GM19193 (cell line): ENCODE results near the gene EXOC8.
A peak's percentile ranks its signal among the peaks of the same experiment; 100 is the strongest.

ENCODE experiments used
- POLR2A ChIP-seq: IDR thresholded peaks from 4 replicates; pipeline ENCODE4 v1.6.1; 2011; ENCODE audit not compliant: insufficient read depth, insufficient read length; ENCODE audit errors: extremely low read depth

Gene EXOC8, protein sequence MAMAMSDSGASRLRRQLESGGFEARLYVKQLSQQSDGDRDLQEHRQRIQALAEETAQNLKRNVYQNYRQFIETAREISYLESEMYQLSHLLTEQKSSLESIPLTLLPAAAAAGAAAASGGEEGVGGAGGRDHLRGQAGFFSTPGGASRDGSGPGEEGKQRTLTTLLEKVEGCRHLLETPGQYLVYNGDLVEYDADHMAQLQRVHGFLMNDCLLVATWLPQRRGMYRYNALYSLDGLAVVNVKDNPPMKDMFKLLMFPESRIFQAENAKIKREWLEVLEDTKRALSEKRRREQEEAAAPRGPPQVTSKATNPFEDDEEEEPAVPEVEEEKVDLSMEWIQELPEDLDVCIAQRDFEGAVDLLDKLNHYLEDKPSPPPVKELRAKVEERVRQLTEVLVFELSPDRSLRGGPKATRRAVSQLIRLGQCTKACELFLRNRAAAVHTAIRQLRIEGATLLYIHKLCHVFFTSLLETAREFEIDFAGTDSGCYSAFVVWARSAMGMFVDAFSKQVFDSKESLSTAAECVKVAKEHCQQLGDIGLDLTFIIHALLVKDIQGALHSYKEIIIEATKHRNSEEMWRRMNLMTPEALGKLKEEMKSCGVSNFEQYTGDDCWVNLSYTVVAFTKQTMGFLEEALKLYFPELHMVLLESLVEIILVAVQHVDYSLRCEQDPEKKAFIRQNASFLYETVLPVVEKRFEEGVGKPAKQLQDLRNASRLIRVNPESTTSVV

GRCh38 chr1:231337472-231338269 lies at the start of gene EXOC8:
Gene EXOC8 (minus strand): TSS chr1:231337852. CDS start chr1:231337745, 107 bp downstream.
- TF ChIP-seq POLR2A = peak; percentile 85

- TF ChIP-seq POLR2A = no peak
Measured at GRCh38 chr1:231386466-231386865, 48.8 kb upstream of the EXOC8 start.

DNA sequence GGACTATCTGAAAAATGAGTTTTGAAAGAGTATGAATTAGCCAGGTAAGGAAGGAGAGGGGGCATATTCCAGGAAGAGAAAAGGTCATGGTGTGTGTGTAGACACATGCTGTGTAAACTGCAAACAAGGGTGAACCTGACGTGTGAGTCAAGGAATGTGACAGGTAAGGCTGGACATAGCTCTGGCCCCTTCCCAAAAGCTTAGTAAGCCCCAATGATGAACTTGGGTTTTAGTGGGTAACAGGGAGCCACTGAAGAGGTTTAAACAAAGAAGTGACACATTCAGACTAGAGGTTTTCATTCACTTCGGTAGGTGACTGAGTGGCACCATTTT lies 47.7 kb upstream of the EXOC8 start:
- TF ChIP-seq POLR2A = no peak

GRCh38 chr1:231384696-231385415 lies 47.2 kb upstream of the EXOC8 start:
- TF ChIP-seq POLR2A = no peak

DNA sequence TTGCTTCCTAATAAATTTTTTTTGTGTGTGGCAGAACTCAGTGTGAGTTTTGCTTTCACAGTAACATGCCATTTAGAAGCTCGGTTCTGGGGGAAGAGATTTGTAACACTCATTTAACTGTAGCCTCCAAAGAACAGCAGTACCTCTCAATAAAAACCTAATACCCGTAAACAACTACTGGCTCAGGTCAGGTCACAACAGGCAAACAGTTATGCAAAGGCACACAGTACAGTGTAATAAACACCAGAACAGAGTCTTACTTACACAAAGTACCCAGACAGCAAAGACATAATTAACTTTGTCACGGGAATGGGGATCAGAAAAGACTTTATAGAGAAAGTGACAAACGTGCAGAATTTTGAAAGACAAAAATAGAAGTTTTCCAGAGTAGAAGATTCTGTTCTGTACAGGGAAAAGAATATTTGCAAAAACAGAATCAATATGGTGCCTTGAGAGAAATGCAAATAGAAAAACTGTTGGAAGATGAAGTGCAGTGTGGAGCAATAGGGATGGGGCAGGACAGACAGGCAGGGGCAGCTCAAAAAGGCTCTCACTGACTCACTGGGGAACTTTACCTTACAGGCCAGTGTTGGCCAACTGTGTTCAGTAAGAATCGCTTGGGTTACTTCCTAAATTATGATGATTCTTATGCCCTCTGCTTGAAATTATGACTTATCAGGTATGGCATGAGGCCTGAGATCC lies 45.7 kb upstream of the EXOC8 start:
- TF ChIP-seq POLR2A = no peak

GRCh38 chr1:231382426-231382825 lies 44.8 kb upstream of the EXOC8 start:
- TF ChIP-seq POLR2A = no peak

- no peak for TF ChIP-seq POLR2A
Measured at GRCh38 chr1:231381729-231382128, 44.1 kb upstream of the EXOC8 start.

DNA sequence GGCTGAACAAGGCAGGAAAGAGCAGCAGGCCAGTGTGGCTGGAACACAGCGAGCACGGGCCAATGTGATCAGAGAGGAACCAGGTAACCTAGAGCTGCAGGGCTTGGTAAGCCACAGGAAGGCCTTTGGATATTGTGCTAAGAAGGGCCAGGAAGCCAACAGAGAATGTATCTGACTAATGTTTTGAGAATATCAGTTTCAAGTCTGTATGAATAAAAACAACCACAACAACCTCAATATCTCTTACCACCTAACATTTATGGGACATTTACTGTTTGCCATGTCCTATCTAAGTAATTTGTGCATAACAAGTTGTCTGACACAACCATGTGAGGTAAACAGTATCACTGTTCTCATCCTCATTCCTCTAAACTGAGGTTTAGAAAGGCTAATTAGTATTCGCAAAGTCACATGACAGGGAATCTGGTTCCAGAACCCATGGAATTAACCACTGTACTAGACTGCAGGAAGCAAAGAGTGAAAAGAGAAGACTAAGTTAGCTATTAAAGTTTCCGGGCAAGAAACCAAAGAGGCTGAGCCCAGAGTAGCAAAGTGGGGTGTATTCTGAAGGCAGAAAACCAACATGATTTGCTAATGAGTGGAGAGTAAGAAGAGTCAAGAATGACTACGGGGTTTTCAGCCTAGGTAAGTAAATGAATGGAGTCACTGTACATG lies 39.4 kb upstream of the EXOC8 start:
- TF ChIP-seq POLR2A = no peak

GRCh38 chr1:231376101-231376500 lies 38.4 kb upstream of the EXOC8 start:
- TF ChIP-seq POLR2A = no peak

DNA sequence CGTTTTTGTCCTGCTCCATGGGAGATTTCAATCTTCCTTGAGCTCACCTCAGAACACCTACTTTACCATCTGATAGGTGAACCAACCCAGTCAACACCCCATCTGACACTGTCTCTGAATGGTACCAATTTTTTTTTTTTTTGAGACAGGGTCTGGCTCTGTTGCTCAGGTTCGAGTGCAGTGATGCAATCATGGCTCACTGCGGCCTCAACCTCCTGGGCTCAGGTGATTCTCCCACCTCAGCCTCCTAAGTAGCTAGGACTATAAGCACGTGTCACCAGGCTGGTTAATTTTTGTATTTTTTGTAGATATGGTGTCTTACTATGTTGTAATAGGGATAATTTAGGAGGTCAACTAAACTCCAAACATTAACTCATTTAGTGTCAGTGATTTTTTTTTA lies 36.7 kb upstream of the EXOC8 start:
- TF ChIP-seq POLR2A = no peak

GRCh38 chr1:231372501-231372900 lies 34.8 kb upstream of the EXOC8 start:
- TF ChIP-seq POLR2A = no peak

DNA sequence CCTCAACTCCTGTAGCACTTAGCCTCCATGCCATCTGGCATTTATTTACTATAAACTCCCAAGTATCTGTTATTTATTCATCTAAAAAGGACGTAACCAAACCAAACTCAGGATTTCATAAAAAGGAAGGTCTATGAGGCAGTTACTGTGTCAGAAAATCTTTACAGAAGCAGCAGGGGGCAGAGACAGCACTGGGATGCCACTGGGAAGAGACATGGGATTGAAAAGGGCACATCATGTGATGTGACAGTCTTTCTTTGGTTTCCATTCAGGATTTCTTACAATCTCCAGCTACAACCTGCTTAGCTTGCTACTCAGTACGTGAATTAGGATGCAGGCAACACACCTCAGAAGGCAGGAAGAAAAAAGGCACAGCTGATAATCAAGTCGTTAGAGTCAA lies 31.6 kb upstream of the EXOC8 start:
- TF ChIP-seq POLR2A = no peak

GRCh38 chr1:231364192-231364591 lies 26.5 kb upstream of the EXOC8 start:
- no peak for TF ChIP-seq POLR2A

- TF ChIP-seq POLR2A = no peak
Measured at GRCh38 chr1:231363624-231364023, 26.0 kb upstream of the EXOC8 start.
